ENCODE measurements around the gene GABBR2. TPM values are rescaled to one million over a fixed set of nuclear protein-coding genes. Genes with fewer than 3 reads are reported as not detected.
A peak's percentile ranks its signal among the peaks of the same experiment; 100 is the strongest.

The GABBR2 gene
- total and polyA plus RNA-seq, 9 of the 15 experiments (the other 6 are each of a cell fraction or from before 2014, with no cell fraction given) = 0.15 to 1.9 (median 0.32) TPM

- TF ChIP-seq ZBTB40 (IDR thresholded peaks at IDR 0.05) (no peak), ZBTB40 (CRISPR knock-in tag; IDR thresholded peaks at IDR 0.05) (no peak), HNRNPLL (IDR thresholded peaks at IDR 0.05; ENCODE audit: low read depth, low read length, poor library complexity, severe bottlenecking) (peak; percentile 63), CTCFL (IDR thresholded peaks at IDR 0.05; ENCODE audit: borderline replicate concordance, insufficient read depth, low read depth, low read length, poor library complexity, severe bottlenecking) (peak; percentile 41), RAD21 (CRISPR knock-in tag; conservative IDR thresholded peaks at IDR 0.05 in 1 of 2, IDR thresholded peaks at IDR 0.05 in 1 of 2) (peak; percentile 58 to 84; a peak in 3 of 4 replicates), CREM (IDR thresholded peaks at IDR 0.05; ENCODE audit: low read depth) (0 out of 2 replicates have a peak, but pooled peaks have one; percentile 34), CREB1 (IDR thresholded peaks at IDR 0.05) (no peak), CREB1 (CRISPR knock-in tag; IDR thresholded peaks at IDR 0.05) (peak; percentile 25; the same call in 1 of the 2 replicates)
- TF ChIP-seq, protein P1, sequence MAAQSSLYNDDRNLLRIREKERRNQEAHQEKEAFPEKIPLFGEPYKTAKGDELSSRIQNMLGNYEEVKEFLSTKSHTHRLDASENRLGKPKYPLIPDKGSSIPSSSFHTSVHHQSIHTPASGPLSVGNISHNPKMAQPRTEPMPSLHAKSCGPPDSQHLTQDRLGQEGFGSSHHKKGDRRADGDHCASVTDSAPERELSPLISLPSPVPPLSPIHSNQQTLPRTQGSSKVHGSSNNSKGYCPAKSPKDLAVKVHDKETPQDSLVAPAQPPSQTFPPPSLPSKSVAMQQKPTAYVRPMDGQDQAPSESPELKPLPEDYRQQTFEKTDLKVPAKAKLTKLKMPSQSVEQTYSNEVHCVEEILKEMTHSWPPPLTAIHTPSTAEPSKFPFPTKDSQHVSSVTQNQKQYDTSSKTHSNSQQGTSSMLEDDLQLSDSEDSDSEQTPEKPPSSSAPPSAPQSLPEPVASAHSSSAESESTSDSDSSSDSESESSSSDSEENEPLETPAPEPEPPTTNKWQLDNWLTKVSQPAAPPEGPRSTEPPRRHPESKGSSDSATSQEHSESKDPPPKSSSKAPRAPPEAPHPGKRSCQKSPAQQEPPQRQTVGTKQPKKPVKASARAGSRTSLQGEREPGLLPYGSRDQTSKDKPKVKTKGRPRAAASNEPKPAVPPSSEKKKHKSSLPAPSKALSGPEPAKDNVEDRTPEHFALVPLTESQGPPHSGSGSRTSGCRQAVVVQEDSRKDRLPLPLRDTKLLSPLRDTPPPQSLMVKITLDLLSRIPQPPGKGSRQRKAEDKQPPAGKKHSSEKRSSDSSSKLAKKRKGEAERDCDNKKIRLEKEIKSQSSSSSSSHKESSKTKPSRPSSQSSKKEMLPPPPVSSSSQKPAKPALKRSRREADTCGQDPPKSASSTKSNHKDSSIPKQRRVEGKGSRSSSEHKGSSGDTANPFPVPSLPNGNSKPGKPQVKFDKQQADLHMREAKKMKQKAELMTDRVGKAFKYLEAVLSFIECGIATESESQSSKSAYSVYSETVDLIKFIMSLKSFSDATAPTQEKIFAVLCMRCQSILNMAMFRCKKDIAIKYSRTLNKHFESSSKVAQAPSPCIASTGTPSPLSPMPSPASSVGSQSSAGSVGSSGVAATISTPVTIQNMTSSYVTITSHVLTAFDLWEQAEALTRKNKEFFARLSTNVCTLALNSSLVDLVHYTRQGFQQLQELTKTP (IDR thresholded peaks at IDR 0.05; ENCODE audit: low read depth in 1 of 2, partially characterized antibody in 2 of 2) = no peak
Observed at GRCh38 chr9:98536542-98537173, 172.1 kb downstream of the GABBR2 start (continued).

Measured in K562 (cell line).